Astrocyte (in vitro differentiated cells and primary cell): ENCODE measurements around the gene C5orf22. TPM values are rescaled to one million over a fixed set of nuclear protein-coding genes. Genes with fewer than 3 reads are reported as not detected.

ENCODE experiments used
- DNase-seq: peaks from one replicate; pipeline ENCODE4 v3.0.0-alpha.2; 2010; ENCODE audit warnings: low read depth
- FAIRE-seq: peaks from 2 replicates; lab custom pipeline; 2011; peaks lifted over from hg19 to GRCh38; lab: Jason Lieb, UNC
- H2AFZ ChIP-seq: 2 replicates; pipeline ENCODE4 v1.6.0; 2012; ENCODE audit warnings: low read depth, low read length, inconsistent platforms
- H3K27ac ChIP-seq: 2 replicates; pipeline ENCODE4 v1.5.1; 2011; ENCODE audit warnings: low read depth, low read length, inconsistent platforms
- H3K27me3 ChIP-seq: 2 replicates; pipeline ENCODE4 v1.6.0; 2011; ENCODE audit warnings: low read length, inconsistent platforms; ENCODE audit not compliant: insufficient read depth
- H3K36me3 ChIP-seq: 2 replicates; pipeline ENCODE4 v1.5.1; 2011; ENCODE audit warnings: low read length, inconsistent platforms; ENCODE audit not compliant: insufficient read depth
- H3K4me1 ChIP-seq: 2 replicates; pipeline ENCODE4 v1.5.1; 2011; ENCODE audit warnings: low read length, inconsistent platforms; ENCODE audit not compliant: insufficient read depth
- H3K4me2 ChIP-seq: 2 replicates; pipeline ENCODE4 v1.6.0; 2012; ENCODE audit warnings: low read length, inconsistent platforms
- H3K4me3 ChIP-seq: 2 replicates; pipeline ENCODE4 v1.5.1; 2011; ENCODE audit warnings: low read depth, mild to moderate bottlenecking, low read length, inconsistent platforms; ENCODE audit not compliant: insufficient read depth
- H3K79me2 ChIP-seq: 2 replicates; pipeline ENCODE4 v1.6.0; 2012; ENCODE audit warnings: mild to moderate bottlenecking, low read length, inconsistent platforms; ENCODE audit not compliant: insufficient read depth
- H3K9ac ChIP-seq: 2 replicates; pipeline ENCODE4 v1.6.0; 2012; ENCODE audit warnings: mild to moderate bottlenecking, low read length, inconsistent platforms
- H3K9me3 ChIP-seq: 2 replicates; pipeline ENCODE4 v1.5.1; 2012; ENCODE audit warnings: low read depth, mild to moderate bottlenecking, low read length, inconsistent platforms; ENCODE audit not compliant: insufficient read depth
- H4K20me1 ChIP-seq: 2 replicates; pipeline ENCODE4 v1.6.0; 2012; ENCODE audit warnings: low read length, inconsistent platforms; ENCODE audit not compliant: insufficient read depth
- H3K27ac Mint-ChIP-seq: one replicate; pipeline ENCODE4 v1.8.0; 2021; ENCODE audit warnings: mild to moderate bottlenecking, mixed read lengths; ENCODE audit not compliant: unreplicated experiment
- H3K27me3 Mint-ChIP-seq: one replicate; pipeline ENCODE4 v1.8.0; 2021; ENCODE audit warnings: low read depth, mixed read lengths; ENCODE audit not compliant: unreplicated experiment
- H3K36me3 Mint-ChIP-seq: one replicate; pipeline ENCODE4 v1.8.0; 2021; ENCODE audit warnings: low read depth, mixed read lengths; ENCODE audit not compliant: unreplicated experiment
- H3K4me1 Mint-ChIP-seq: one replicate; pipeline ENCODE4 v1.8.0; 2021; ENCODE audit warnings: low read depth, mixed read lengths; ENCODE audit not compliant: unreplicated experiment
- H3K4me3 Mint-ChIP-seq: one replicate; pipeline ENCODE4 v1.8.0; 2021; ENCODE audit warnings: mild to moderate bottlenecking, moderate library complexity, mixed read lengths; ENCODE audit not compliant: unreplicated experiment
- H3K9me3 Mint-ChIP-seq: one replicate; pipeline ENCODE4 v1.8.0; 2021; ENCODE audit warnings: mild to moderate bottlenecking, mixed read lengths; ENCODE audit not compliant: unreplicated experiment
- EZH2 ChIP-seq: IDR thresholded peaks from 2 replicates; pipeline ENCODE4 v1.6.1; 2012; ENCODE audit warnings: mild to moderate bottlenecking, low read length, inconsistent platforms; ENCODE audit not compliant: insufficient read depth
- total RNA-seq: library from RNA; stranded (reverse); gene quantifications from 2 replicates; pipeline ENCODE4 v1.2.1, GENCODE V29; 2021
- TF ChIP-seq, protein P1 (sequence below): IDR thresholded peaks from 2 replicates; pipeline ENCODE4 v1.5.1; 2011; ENCODE audit warnings: low read depth, mild to moderate bottlenecking, inconsistent platforms, low read length, moderate library complexity; ENCODE audit not compliant: insufficient read depth

Gene C5orf22
- total RNA-seq, 1 donor from 2014 or later, result 25.9 TPM

DNA sequence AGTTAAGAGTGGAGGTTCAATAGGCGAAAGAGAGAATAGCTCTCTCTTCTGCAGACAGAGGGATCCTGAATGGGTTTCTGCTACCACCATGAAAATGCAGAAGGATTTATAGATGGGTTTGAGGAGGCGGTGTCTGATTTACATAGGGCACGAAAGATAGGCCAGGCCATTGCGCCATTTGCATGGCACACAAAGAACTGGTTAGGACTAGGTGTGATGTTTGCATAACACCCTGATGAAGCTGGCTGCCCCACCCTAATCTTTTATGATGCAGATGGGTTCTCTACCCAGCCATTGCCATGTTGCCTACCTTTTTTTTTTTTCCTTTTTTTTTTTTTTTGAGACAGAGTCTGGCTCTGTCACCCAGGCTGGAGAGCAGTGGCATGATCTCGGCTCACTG is 55.4 kb downstream of the C5orf22 start:
- TF ChIP-seq, protein P1, sequence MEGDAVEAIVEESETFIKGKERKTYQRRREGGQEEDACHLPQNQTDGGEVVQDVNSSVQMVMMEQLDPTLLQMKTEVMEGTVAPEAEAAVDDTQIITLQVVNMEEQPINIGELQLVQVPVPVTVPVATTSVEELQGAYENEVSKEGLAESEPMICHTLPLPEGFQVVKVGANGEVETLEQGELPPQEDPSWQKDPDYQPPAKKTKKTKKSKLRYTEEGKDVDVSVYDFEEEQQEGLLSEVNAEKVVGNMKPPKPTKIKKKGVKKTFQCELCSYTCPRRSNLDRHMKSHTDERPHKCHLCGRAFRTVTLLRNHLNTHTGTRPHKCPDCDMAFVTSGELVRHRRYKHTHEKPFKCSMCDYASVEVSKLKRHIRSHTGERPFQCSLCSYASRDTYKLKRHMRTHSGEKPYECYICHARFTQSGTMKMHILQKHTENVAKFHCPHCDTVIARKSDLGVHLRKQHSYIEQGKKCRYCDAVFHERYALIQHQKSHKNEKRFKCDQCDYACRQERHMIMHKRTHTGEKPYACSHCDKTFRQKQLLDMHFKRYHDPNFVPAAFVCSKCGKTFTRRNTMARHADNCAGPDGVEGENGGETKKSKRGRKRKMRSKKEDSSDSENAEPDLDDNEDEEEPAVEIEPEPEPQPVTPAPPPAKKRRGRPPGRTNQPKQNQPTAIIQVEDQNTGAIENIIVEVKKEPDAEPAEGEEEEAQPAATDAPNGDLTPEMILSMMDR, result no peak
- no peak for TF ChIP-seq EZH2
- H3K4me3 Mint-ChIP-seq, result no peak overlapping the region
- no peak for DNase-seq

DNA sequence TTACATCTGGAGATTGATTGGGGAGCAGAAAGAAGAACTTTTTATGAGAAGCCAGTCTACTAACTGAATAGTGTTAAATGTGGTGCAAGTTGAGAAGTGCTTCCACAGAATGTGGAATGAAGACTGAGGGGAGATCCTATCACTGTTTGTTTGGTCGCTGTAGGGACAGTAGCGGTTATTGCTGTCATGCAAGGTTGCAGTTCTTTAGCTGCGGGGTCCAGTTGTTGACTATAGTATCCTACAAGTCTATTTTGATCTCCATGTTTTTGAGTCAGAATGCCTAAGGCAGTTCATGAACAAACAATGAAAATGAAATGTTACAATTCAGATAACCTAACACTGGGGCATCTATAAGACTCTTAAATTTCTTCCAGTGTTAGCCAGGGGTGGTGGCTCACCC is 61.6 kb downstream of the C5orf22 start:
- no peaks in the 10 kb centered on the region for H3K4me1 Mint-ChIP-seq
- Histone ChIP-seq H3K9ac (no peak overlapping the region), H3K27ac (no peak overlapping the region), H3K4me2 (no peak overlapping the region), H4K20me1 (no peaks in the 10 kb centered on the region), H2AFZ (no peak overlapping the region), H3K36me3 (no peaks in the 10 kb centered on the region), H3K4me3 (no peak overlapping the region), H3K79me2 (no peaks in the 10 kb centered on the region), H3K9me3 (peaks cover 5% of the 10 kb centered on the region), H3K27me3 (peaks cover 10% of the 10 kb centered on the region), H3K4me1 (no peaks in the 10 kb centered on the region)
- H3K27ac Mint-ChIP-seq, result no peak overlapping the region
- TF ChIP-seq EZH2, result no peak
- TF ChIP-seq, protein P1, result no peak
- FAIRE-seq (no peak), DNase-seq (no peak)
- H3K27me3 Mint-ChIP-seq, result no peaks in the 10 kb centered on the region
- H3K4me3 Mint-ChIP-seq, result no peak overlapping the region
- no peaks in the 10 kb centered on the region for H3K36me3 Mint-ChIP-seq
- H3K9me3 Mint-ChIP-seq, result peaks cover 2% of the 10 kb centered on the region

More for the DNA sequence above, 55.4 kb downstream of the C5orf22 start:
- Mint-ChIP-seq H3K9me3 (peaks cover 5% of the 10 kb centered on the region), H3K4me1 (peaks cover 2% of the 10 kb centered on the region), H3K27me3 (no peaks in the 10 kb centered on the region), H3K36me3 (no peaks in the 10 kb centered on the region), H3K27ac (no peak overlapping the region)
- H3K27me3 ChIP-seq, result peaks cover 3% of the 10 kb centered on the region
- no peak for FAIRE-seq
- H3K27ac ChIP-seq, result no peak overlapping the region
- no peaks in the 10 kb centered on the region for H3K36me3 ChIP-seq
- no peaks in the 10 kb centered on the region for H3K79me2 ChIP-seq
- H3K4me3 ChIP-seq, result no peak overlapping the region
- peaks cover 5% of the 10 kb centered on the region for H3K9me3 ChIP-seq
- no peak overlapping the region for H3K9ac ChIP-seq
- peaks cover 3% of the 10 kb centered on the region for H3K4me1 ChIP-seq
- H2AFZ ChIP-seq, result no peak overlapping the region
- H4K20me1 ChIP-seq, result no peaks in the 10 kb centered on the region
- no peak overlapping the region for H3K4me2 ChIP-seq

DNA sequence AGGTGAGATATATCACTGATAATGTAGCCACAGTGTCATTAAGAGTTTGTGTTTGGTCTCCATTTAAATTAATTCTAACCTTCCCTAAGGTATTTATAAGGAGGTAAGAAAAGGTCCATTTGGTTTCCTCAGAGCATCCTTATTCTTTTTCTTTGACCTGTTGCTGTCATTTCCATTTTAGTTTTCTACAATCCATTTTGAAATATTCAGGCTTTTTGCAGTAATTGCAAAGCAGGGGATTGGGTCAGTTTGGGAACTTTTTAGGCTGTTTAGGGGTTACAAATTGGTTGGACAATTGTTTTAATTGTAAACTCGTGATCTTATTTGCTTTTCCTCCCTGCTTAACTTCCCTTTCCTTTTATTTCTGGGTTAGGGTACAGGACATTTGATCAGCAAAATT is 64.3 kb downstream of the C5orf22 start:
- no peaks in the 10 kb centered on the region for H3K9me3 ChIP-seq
- Mint-ChIP-seq H3K9me3 (no peaks in the 10 kb centered on the region), H3K36me3 (no peaks in the 10 kb centered on the region), H3K4me3 (no peak overlapping the region), H3K27me3 (no peaks in the 10 kb centered on the region), H3K27ac (no peak overlapping the region), H3K4me1 (no peaks in the 10 kb centered on the region)
- H4K20me1 ChIP-seq, result no peaks in the 10 kb centered on the region
- no peak overlapping the region for H2AFZ ChIP-seq
- TF ChIP-seq, protein P1, result no peak
- DNase-seq (no peak), FAIRE-seq (no peak)
- H3K4me2 ChIP-seq, result no peak overlapping the region
- no peak overlapping the region for H3K4me3 ChIP-seq
- H3K27ac ChIP-seq, result no peak overlapping the region
- H3K36me3 ChIP-seq, result no peaks in the 10 kb centered on the region
- H3K9ac ChIP-seq, result no peak overlapping the region
- H3K27me3 ChIP-seq, result peaks cover 11% of the 10 kb centered on the region
- H3K4me1 ChIP-seq, result no peaks in the 10 kb centered on the region
- H3K79me2 ChIP-seq, result no peaks in the 10 kb centered on the region
